Naive thymus-derived CD4-positive, alpha-beta T cell (primary cell): ENCODE results near the gene LRRC55. TPM values are rescaled to one million over a fixed set of nuclear protein-coding genes. Genes with fewer than 3 reads are reported as not detected.

ENCODE experiments used
- ATAC-seq: fragments of 150-1000 bp; cut with Tn5 transposase; 2 replicates; pipeline ENCODE4 v1.10.0; 2021; ENCODE audit warnings: mild to moderate bottlenecking, moderate library complexity
- CTCF ChIA-PET: fragments of 350-600 bp; sonication (Branson Sonifier 250); formaldehyde crosslinking; loops from one replicate; lab custom pipeline; 2021; ENCODE audit warnings: antibody characterized with exemption; lab: Charles Lee
- POLR2A ChIA-PET: fragments of 350-600 bp; sonication (Branson Sonifier 250); formaldehyde crosslinking; loops from one replicate; lab custom pipeline; 2021; ENCODE audit warnings: antibody characterized with exemption, inconsistent platforms; lab: Charles Lee
- DNase-seq, 9 donors: peaks; one replicate each; pipeline versions ENCODE4 v3.0.0 to v3.0.0-alpha.2; 2020 to 2022; ENCODE audit warnings: mixed read lengths in 1 of 9
- H3K27ac ChIP-seq: one replicate; pipeline ENCODE4 v1.7.0; 2013; ENCODE audit warnings: mild to moderate bottlenecking, low read depth, low read length, moderate library complexity
- H3K27me3 ChIP-seq, 2 donors: one replicate each; pipeline ENCODE4 v1.7.0; 2013; ENCODE audit warnings: low read length in 2 of 2, mild to moderate bottlenecking in 2 of 2, moderate library complexity in 2 of 2; ENCODE audit not compliant: control insufficient read depth in 2 of 2, insufficient read depth in 2 of 2
- H3K36me3 ChIP-seq, 3 experiments: 1 replicate in 2 of 3; 2 replicates in 1 of 3; pipeline ENCODE4 v1.7.0; 2013; ENCODE audit warnings: low read length in 3 of 3, mild to moderate bottlenecking in 3 of 3, moderate library complexity in 1 of 3; ENCODE audit not compliant: insufficient read depth in 3 of 3, control insufficient read depth in 2 of 3
- H3K4me1 ChIP-seq, 2 donors: one replicate each; pipeline ENCODE4 v1.7.0; 2013; ENCODE audit warnings: low read length in 2 of 2, mild to moderate bottlenecking in 2 of 2, moderate library complexity in 1 of 2; ENCODE audit not compliant: control insufficient read depth in 2 of 2, insufficient read depth in 2 of 2
- H3K4me3 ChIP-seq: 2 replicates; pipeline ENCODE4 v1.7.0; 2013; ENCODE audit warnings: mild to moderate bottlenecking, low read length
- H3K9me3 ChIP-seq, 3 experiments: 1 replicate in 2 of 3; 2 replicates in 1 of 3; pipeline ENCODE4 v1.7.0; 2013; ENCODE audit warnings: low read length in 3 of 3; ENCODE audit not compliant: control insufficient read depth in 2 of 3
- H3K27ac Mint-ChIP-seq, 9 donors: one replicate each; pipeline ENCODE4 v1.8.0; 2020 to 2022; ENCODE audit warnings: mixed read lengths in 9 of 9, mild to moderate bottlenecking in 8 of 9, moderate library complexity in 5 of 9, inconsistent platforms in 2 of 9
- H3K27me3 Mint-ChIP-seq, 5 donors: one replicate each; pipeline ENCODE4 v1.8.0; 2021 to 2022; ENCODE audit warnings: mixed read lengths in 5 of 5, mild to moderate bottlenecking in 1 of 5
- H3K36me3 Mint-ChIP-seq, 5 donors: one replicate each; pipeline ENCODE4 v1.8.0; 2020 to 2022; ENCODE audit warnings: mixed read lengths in 5 of 5, mild to moderate bottlenecking in 3 of 5, inconsistent platforms in 1 of 5
- H3K4me1 Mint-ChIP-seq, 7 donors: one replicate each; pipeline ENCODE4 v1.8.0; 2020 to 2022; ENCODE audit warnings: mixed read lengths in 7 of 7, mild to moderate bottlenecking in 3 of 7, inconsistent platforms in 1 of 7
- H3K4me3 Mint-ChIP-seq, 10 donors: one replicate each; pipeline ENCODE4 v1.8.0; 2020 to 2022; ENCODE audit warnings: mild to moderate bottlenecking in 10 of 10, mixed read lengths in 10 of 10, moderate library complexity in 6 of 10, inconsistent platforms in 2 of 10
- H3K9me3 Mint-ChIP-seq, 11 donors: one replicate each; pipeline ENCODE4 v1.8.0; 2020 to 2022; ENCODE audit warnings: mixed read lengths in 11 of 11, mild to moderate bottlenecking in 4 of 11, inconsistent platforms in 1 of 11, moderate library complexity in 1 of 11
- intact Hi-C, 2 donors: fragments of 100-400 bp; cut with micrococcal nuclease; formaldehyde crosslinking; loops; one replicate each; pipeline ENCODE4 v1.15.1; 2023
- polyA plus RNA-seq, 2 donors: library from polyadenylated mRNA; unstranded; fragments of 300-500 nt; fragmentation: Illumina TruSeq; gene quantifications; one replicate each; pipeline ENCODE4 v1.2.3, GENCODE V29; 2021
- total RNA-seq, 6 experiments: library from RNA in 5 of 6; stranded (reverse) in 5 of 6; gene quantifications; 1 replicate in 5 of 6; 2 replicates in 1 of 6; pipeline ENCODE4 v1.2.3 and lab custom pipeline; 2021 to 2026

Gene LRRC55
- total and polyA plus RNA-seq, 7 experiments from 2014 or later: not detected

- peaks cover 0 to 10% (median 2%) of the 10 kb centered on the region in 7 donors for H3K4me1 Mint-ChIP-seq
- peaks cover 37 to 60% (median 47%) of the 10 kb centered on the region in 5 donors for H3K27me3 Mint-ChIP-seq
- H3K36me3 Mint-ChIP-seq: no peaks in the 10 kb centered on the region
- H3K9me3 ChIP-seq: no peaks in the 10 kb centered on the region
- DNase-seq: no peak
- no peak overlapping the region for H3K4me3 ChIP-seq
- ChIA-PET CTCF (no interaction called here), POLR2A (no interaction called here)
- H3K27ac ChIP-seq: no peak overlapping the region
- H3K27ac Mint-ChIP-seq: no peak overlapping the region
- H3K36me3 ChIP-seq: no peaks in the 10 kb centered on the region
- no peaks in the 10 kb centered on the region for H3K4me1 ChIP-seq
- no peak for ATAC-seq
- no peak overlapping the region for H3K4me3 Mint-ChIP-seq
- intact Hi-C loops: no loop called here
- H3K27me3 ChIP-seq: no peaks in the 10 kb centered on the region
- H3K9me3 Mint-ChIP-seq: no peaks in the 10 kb centered on the region
Observed at GRCh38 chr11:57239348-57239747, 57.6 kb downstream of the LRRC55 start.

GRCh38 chr11:57240007-57240406 lies 58.3 kb downstream of the LRRC55 start:
- intact Hi-C loops: no loop called here
- H3K4me1 ChIP-seq: no peaks in the 10 kb centered on the region
- CTCF ChIA-PET: interaction anchor here (1.0 kb wide), 1 partner anchor 9 kb away, joined by 3 read pairs; no protein-coding TSS in a partner anchor
- no peaks in the 10 kb centered on the region for H3K36me3 ChIP-seq
- H3K4me3 Mint-ChIP-seq: no peak overlapping the region
- no peaks in the 10 kb centered on the region for H3K36me3 Mint-ChIP-seq
- no peak overlapping the region for H3K27ac Mint-ChIP-seq
- H3K27me3 Mint-ChIP-seq: peaks cover 31 to 53% (median 41%) of the 10 kb centered on the region in 5 donors
- H3K27ac ChIP-seq: no peak overlapping the region
- H3K4me1 Mint-ChIP-seq: peaks cover 6 to 17% (median 8%) of the 10 kb centered on the region in 7 donors
- H3K9me3 Mint-ChIP-seq: no peaks in the 10 kb centered on the region
- ATAC-seq (no peak), DNase-seq (no peak)
- H3K9me3 ChIP-seq: no peaks in the 10 kb centered on the region
- H3K4me3 ChIP-seq: no peak overlapping the region
- POLR2A ChIA-PET: no interaction called here
- no peaks in the 10 kb centered on the region for H3K27me3 ChIP-seq

GRCh38 chr11:57240757-57241156 lies 59.0 kb downstream of the LRRC55 start:
- intact Hi-C loops: no loop called here
- Histone ChIP-seq H3K27me3 (no peaks in the 10 kb centered on the region), H3K36me3 (no peaks in the 10 kb centered on the region), H3K9me3 (no peaks in the 10 kb centered on the region), H3K27ac (no peak overlapping the region), H3K4me3 (no peak overlapping the region), H3K4me1 (no peaks in the 10 kb centered on the region)
- no peak for DNase-seq
- peaks cover 7 to 17% (median 10%) of the 10 kb centered on the region in 7 donors for H3K4me1 Mint-ChIP-seq
- ChIA-PET POLR2A (no interaction called here), CTCF (interaction anchor here (1.0 kb wide), 1 partner anchor 9 kb away, joined by 3 read pairs; no protein-coding TSS in a partner anchor)
- H3K9me3 Mint-ChIP-seq: no peaks in the 10 kb centered on the region
- no peak overlapping the region for H3K4me3 Mint-ChIP-seq
- no peak for ATAC-seq
- no peak overlapping the region for H3K27ac Mint-ChIP-seq
- peaks cover 24 to 46% (median 33%) of the 10 kb centered on the region in 5 donors for H3K27me3 Mint-ChIP-seq
- H3K36me3 Mint-ChIP-seq: no peaks in the 10 kb centered on the region

Other genes starting within 250 kb of the LRRC55 start
- gene OR5AK2, start 193.0 kb upstream of the LRRC55 start, total RNA-seq: not detected
- not detected for gene OR5AK2, start 193.0 kb upstream of the LRRC55 start, polyA plus RNA-seq
- gene APLNR, start 55.3 kb downstream of the LRRC55 start, total RNA-seq: not detected
- not detected for gene APLNR, start 55.3 kb downstream of the LRRC55 start, polyA plus RNA-seq
- 10 to 100 TPM; 11.2 to 22.0 (median 15.9) TPM for gene TNKS1BP1, start 143.0 kb downstream of the LRRC55 start, total RNA-seq
- gene TNKS1BP1, start 143.0 kb downstream of the LRRC55 start, polyA plus RNA-seq: 1 to 10 TPM; 2.8 to 7.5 TPM
- 100 to 1,000 TPM in 1 of 5 experiments, 10 to 100 TPM in 4; 46.9 to 146 (median 70.1) TPM for gene SSRP1, start 153.9 kb downstream of the LRRC55 start, total RNA-seq
- gene SSRP1, start 153.9 kb downstream of the LRRC55 start, polyA plus RNA-seq: 10 to 100 TPM; 34.3 to 48.9 TPM
- gene P2RX3, start 156.4 kb downstream of the LRRC55 start, total RNA-seq: not detected
- gene P2RX3, start 156.4 kb downstream of the LRRC55 start, polyA plus RNA-seq: not detected
- gene PRG3, start 199.2 kb downstream of the LRRC55 start, total RNA-seq: not detected
- gene PRG3, start 199.2 kb downstream of the LRRC55 start, polyA plus RNA-seq: not detected
- gene PRG2, start 208.7 kb downstream of the LRRC55 start, total RNA-seq: 1 to 10 TPM in 1 of 5 experiments, under 1 TPM in 2, not detected in 2; 0.44 to 1.7 (median 0.48) TPM
- gene PRG2, start 208.7 kb downstream of the LRRC55 start, polyA plus RNA-seq: not detected
- gene SLC43A3, start 245.2 kb downstream of the LRRC55 start, total RNA-seq: 10 to 100 TPM; 10.5 to 67.9 (median 12.2) TPM
- gene SLC43A3, start 245.2 kb downstream of the LRRC55 start, polyA plus RNA-seq: 10 to 100 TPM; 10.0 to 16.7 TPM